Activated CD8-positive, alpha-beta memory T cell treated with anti-CD3 and anti-CD28 coated beads for 1 hour (primary cell): ENCODE measurements around the gene ACTN4.
A peak's percentile ranks its signal among the peaks of the same experiment; 100 is the strongest.

Experiments
- DNase-seq, 2 donors: peaks; one replicate each; pipeline ENCODE4 v3.0.0-alpha.2; 2020; ENCODE audit warnings: low read depth in 1 of 2; ENCODE audit errors: extremely low read depth in 1 of 2

The ACTN4 gene

GRCh38 chr19:38676878-38677646 lies 29.6 kb downstream of the ACTN4 start:
- no peak for DNase-seq

- DNase-seq, result no peak
These were observed 30.9 kb downstream of the ACTN4 start for GRCh38 chr19:38678217-38678890.

- no peak for DNase-seq
These were observed 31.5 kb downstream of the ACTN4 start for GRCh38 chr19:38678891-38679494.

GRCh38 chr19:38679839-38680238 lies 32.4 kb downstream of the ACTN4 start:
- DNase-seq, result no peak

- DNase-seq, result no peak
These were observed 34.9 kb downstream of the ACTN4 start for GRCh38 chr19:38682195-38682867.

GRCh38 chr19:38682872-38683392 lies 35.5 kb downstream of the ACTN4 start:
- DNase-seq, result no peak

GRCh38 chr19:38683393-38684077 lies 36.1 kb downstream of the ACTN4 start:
- peak in 1 of 2 donors; percentile 42 for DNase-seq

- no peak for DNase-seq
These were observed 36.8 kb downstream of the ACTN4 start for GRCh38 chr19:38684078-38684861.

GRCh38 chr19:38684862-38685665 lies 37.6 kb downstream of the ACTN4 start:
- no peak for DNase-seq

GRCh38 chr19:38685666-38686529 lies 38.4 kb downstream of the ACTN4 start:
- DNase-seq, result no peak

GRCh38 chr19:38686530-38686888 lies 39.1 kb downstream of the ACTN4 start:
- no peak for DNase-seq

- no peak for DNase-seq
These were observed 40.5 kb downstream of the ACTN4 start for GRCh38 chr19:38687837-38688378.

- DNase-seq, result no peak
These were observed 42.7 kb downstream of the ACTN4 start for GRCh38 chr19:38690146-38690545.

- no peak for DNase-seq
These were observed 43.4 kb downstream of the ACTN4 start for GRCh38 chr19:38690832-38691231.

GRCh38 chr19:38691938-38692457 lies 44.5 kb downstream of the ACTN4 start:
- no peak for DNase-seq

GRCh38 chr19:38692458-38693379 lies 45.3 kb downstream of the ACTN4 start:
- no peak for DNase-seq
